Calu3 (cell line): Measurements from ENCODE around the gene FSD1. TPM values are rescaled to one million over a fixed set of nuclear protein-coding genes. Genes with fewer than 3 reads are reported as not detected.
A peak's percentile ranks its signal among the peaks of the same experiment; 100 is the strongest.

Source experiments
- BruUV-seq: library from RNA; stranded (reverse); fragments of 400-500 nt; replicated peaks from 2 replicates; lab custom pipeline; 2021; lab: Mats Ljungman, UMichigan
- CTCF ChIA-PET: fragments of 300-600 bp; sonication (Branson Sonifier 250); formaldehyde crosslinking; loops from one replicate; lab custom pipeline; 2022; ENCODE audit warnings: antibody characterized with exemption; lab: Charles Lee
- DNase-seq: peaks from one replicate; pipeline ENCODE4 v3.0.0; 2022
- H3K27ac Mint-ChIP-seq: one replicate; pipeline ENCODE4 v1.8.0; 2022; ENCODE audit warnings: mixed read lengths; ENCODE audit not compliant: unreplicated experiment
- H3K27me3 Mint-ChIP-seq: one replicate; pipeline ENCODE4 v1.8.0; 2022; ENCODE audit warnings: mixed read lengths; ENCODE audit not compliant: unreplicated experiment
- H3K36me3 Mint-ChIP-seq: one replicate; pipeline ENCODE4 v1.8.0; 2022; ENCODE audit warnings: mild to moderate bottlenecking, moderate library complexity, mixed read lengths; ENCODE audit not compliant: insufficient read depth, unreplicated experiment
- H3K4me1 Mint-ChIP-seq: one replicate; pipeline ENCODE4 v1.8.0; 2022; ENCODE audit warnings: mild to moderate bottlenecking, low read depth, mixed read lengths; ENCODE audit not compliant: unreplicated experiment
- H3K4me3 Mint-ChIP-seq: one replicate; pipeline ENCODE4 v1.8.0; 2022; ENCODE audit warnings: mild to moderate bottlenecking, low read depth, moderate library complexity, mixed read lengths; ENCODE audit not compliant: unreplicated experiment
- H3K9me3 Mint-ChIP-seq: one replicate; pipeline ENCODE4 v1.8.0; 2022; ENCODE audit warnings: low read depth, mixed read lengths; ENCODE audit not compliant: unreplicated experiment
- intact Hi-C: fragments of 100-400 bp; cut with micrococcal nuclease; formaldehyde crosslinking; loops from one replicate; pipeline ENCODE4 v1.10.0; 2022; ENCODE audit not compliant: unreplicated experiment
- total RNA-seq: library from RNA; stranded (reverse); gene quantifications from 2 replicates; pipeline ENCODE4 v1.2.3, GENCODE V29; 2022
- TF ChIP-seq, protein P1 (sequence below): fragments of 200-600 bp; IDR thresholded peaks from one replicate; pipeline ENCODE4 v1.8.0; 2022; ENCODE audit warnings: antibody characterized with exemption; ENCODE audit not compliant: unreplicated experiment

Gene FSD1
- total RNA-seq, 1 experiment from 2014 or later, result 1.2 TPM

DNA sequence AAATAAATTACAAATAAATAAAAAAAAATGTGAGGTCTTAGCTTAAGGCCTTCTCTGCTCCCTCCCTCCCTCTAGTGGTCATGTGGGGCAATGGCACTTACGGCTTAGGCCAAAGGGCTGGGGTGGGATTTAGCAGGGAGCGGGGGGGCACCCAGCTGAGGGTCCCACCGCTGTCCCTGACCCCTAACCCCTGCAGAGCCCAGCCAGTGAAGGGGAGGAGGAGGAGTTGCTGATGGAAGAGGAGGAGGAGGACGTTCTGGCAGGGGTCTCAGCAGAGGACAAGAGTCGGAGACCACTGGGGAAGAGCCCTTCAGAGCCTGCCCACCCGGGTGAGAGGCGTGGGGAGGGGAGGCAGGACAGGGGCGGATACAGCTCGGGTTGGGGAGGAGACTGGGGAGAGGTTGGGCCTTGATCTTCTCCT, 48.3 kb downstream of the FSD1 start:
- peak; percentile 59 for DNase-seq

GRCh38 chr19:4354282-4354681, 49.9 kb downstream of the FSD1 start:
- no TSS peak for BruUV-seq
- Mint-ChIP-seq H3K27ac (no peak overlapping the region), H3K36me3 (peaks cover 14% of the 10 kb centered on the region), H3K4me1 (no peaks in the 10 kb centered on the region), H3K27me3 (no peaks in the 10 kb centered on the region), H3K4me3 (no peak overlapping the region), H3K9me3 (no peaks in the 10 kb centered on the region)
- CTCF ChIA-PET, result no interaction called here
- DNase-seq, result no peak
- TF ChIP-seq, protein P1, sequence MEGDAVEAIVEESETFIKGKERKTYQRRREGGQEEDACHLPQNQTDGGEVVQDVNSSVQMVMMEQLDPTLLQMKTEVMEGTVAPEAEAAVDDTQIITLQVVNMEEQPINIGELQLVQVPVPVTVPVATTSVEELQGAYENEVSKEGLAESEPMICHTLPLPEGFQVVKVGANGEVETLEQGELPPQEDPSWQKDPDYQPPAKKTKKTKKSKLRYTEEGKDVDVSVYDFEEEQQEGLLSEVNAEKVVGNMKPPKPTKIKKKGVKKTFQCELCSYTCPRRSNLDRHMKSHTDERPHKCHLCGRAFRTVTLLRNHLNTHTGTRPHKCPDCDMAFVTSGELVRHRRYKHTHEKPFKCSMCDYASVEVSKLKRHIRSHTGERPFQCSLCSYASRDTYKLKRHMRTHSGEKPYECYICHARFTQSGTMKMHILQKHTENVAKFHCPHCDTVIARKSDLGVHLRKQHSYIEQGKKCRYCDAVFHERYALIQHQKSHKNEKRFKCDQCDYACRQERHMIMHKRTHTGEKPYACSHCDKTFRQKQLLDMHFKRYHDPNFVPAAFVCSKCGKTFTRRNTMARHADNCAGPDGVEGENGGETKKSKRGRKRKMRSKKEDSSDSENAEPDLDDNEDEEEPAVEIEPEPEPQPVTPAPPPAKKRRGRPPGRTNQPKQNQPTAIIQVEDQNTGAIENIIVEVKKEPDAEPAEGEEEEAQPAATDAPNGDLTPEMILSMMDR, result no peak
- intact Hi-C loops, result no loop called here

More for the DNA sequence above, 48.3 kb downstream of the FSD1 start:
- Mint-ChIP-seq H3K27me3 (no peaks in the 10 kb centered on the region), H3K4me1 (no peaks in the 10 kb centered on the region), H3K9me3 (no peaks in the 10 kb centered on the region), H3K36me3 (peaks cover 9% of the 10 kb centered on the region), H3K27ac (no peak overlapping the region), H3K4me3 (no peak overlapping the region)
- BruUV-seq, result no TSS peak
- TF ChIP-seq, protein P1, result peak; percentile 68
- intact Hi-C loops, result loop anchor here (2.0 kb wide), 1 partner anchor 86 kb away; no protein-coding TSS in a partner anchor
- CTCF ChIA-PET, result interaction anchor here (0.6 to 2.0 kb wide), 13 partner anchors 10 to 1054 kb away, joined by 3 to 39 read pairs (median 4); partner anchors contain the start of genes CHAF1A and MPND

- no peaks in the 10 kb centered on the region for H3K9me3 Mint-ChIP-seq
- BruUV-seq, result no TSS peak
- intact Hi-C loops, result no loop called here
- no peaks in the 10 kb centered on the region for H3K4me1 Mint-ChIP-seq
- no peak overlapping the region for H3K4me3 Mint-ChIP-seq
- H3K27ac Mint-ChIP-seq, result no peak overlapping the region
- H3K27me3 Mint-ChIP-seq, result no peaks in the 10 kb centered on the region
- peaks cover 14% of the 10 kb centered on the region for H3K36me3 Mint-ChIP-seq
- DNase-seq, result no peak
- CTCF ChIA-PET, result no interaction called here
- TF ChIP-seq, protein P1, result no peak
Measured at GRCh38 chr19:4354897-4355296, 50.5 kb downstream of the FSD1 start.

DNA sequence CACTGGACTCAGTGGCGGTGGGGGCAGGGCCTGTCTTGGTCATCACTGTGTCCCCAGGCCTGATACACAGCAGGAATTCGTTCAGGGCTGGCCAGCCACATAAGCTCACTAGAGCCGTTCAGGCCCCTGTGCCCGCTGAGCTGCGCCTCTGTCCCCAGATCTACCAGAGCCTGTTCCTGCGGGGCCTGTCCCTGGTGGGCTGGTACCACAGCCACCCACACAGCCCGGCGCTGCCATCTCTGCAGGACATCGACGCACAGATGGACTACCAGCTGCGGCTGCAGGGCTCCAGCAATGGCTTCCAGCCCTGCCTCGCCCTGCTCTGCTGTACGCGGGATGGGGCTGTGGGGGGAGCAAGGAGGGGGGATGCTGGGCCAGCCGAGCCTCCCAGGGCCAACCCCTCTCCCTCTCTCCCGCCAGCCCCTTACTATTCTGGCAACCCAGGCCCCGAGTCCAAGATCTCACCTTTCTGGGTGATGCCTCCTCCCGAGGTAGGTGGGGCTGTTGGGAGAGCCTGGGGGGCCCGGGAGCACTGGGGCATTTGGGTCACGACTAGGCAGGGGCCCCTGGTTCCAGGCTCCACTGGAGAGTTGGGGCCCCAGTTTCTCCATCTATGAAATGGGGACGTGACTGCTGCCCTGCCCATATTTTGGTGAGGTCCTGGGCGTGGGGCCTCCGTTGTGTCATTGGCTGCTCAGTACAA, 52.8 kb downstream of the FSD1 start:
- CTCF ChIA-PET, result no interaction called here
- H3K27me3 Mint-ChIP-seq, result no peaks in the 10 kb centered on the region
- TF ChIP-seq, protein P1, result no peak
- H3K4me1 Mint-ChIP-seq, result no peaks in the 10 kb centered on the region
- no peak for DNase-seq
- no peak overlapping the region for H3K27ac Mint-ChIP-seq
- H3K36me3 Mint-ChIP-seq, result peaks cover 25% of the 10 kb centered on the region
- H3K9me3 Mint-ChIP-seq, result no peaks in the 10 kb centered on the region
- no peak overlapping the region for H3K4me3 Mint-ChIP-seq
- intact Hi-C loops, result no loop called here
- no TSS peak for BruUV-seq
